GM12872 (cell line): Measurements from ENCODE around the gene KRT33A.

Source experiments
- TF ChIP-seq, protein P1 (sequence below): IDR thresholded peaks from 3 replicates; pipeline ENCODE4 v1.5.1; 2011; ENCODE audit warnings: low read depth, mild to moderate bottlenecking, low read length, moderate library complexity; ENCODE audit not compliant: insufficient read depth

KRT33A gene

DNA sequence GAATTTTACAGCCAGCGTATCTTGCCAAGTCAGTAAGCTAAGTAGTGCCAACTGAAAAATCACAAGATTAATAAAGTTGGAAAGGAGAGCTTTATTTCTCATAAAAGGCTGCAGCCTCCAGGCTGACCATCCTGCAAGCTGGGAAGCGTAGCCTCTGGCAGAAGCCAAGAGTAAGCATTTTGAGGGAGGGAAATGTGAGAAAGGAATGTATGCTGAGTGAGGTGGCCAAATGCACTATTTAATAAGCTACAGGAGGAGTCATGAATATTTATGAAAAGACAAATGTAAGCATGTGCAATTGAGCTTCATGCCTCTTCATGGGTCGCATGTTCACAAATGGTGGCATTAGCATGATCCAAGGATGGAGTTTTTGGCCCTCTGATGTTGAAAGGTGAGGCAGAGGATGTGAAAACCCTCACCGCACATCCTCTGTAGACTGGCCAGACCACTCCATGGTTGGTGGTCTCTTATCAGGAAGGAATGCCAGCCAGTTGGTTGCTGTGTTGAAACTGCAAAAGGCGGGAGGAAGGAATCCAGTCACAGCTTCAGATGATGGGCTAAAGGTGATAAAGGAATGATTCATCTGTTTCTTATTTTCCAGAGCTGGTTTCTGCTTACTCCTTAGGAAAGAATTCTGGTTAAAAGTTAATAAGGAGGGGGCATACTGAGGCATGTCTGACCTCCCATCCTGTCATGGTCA lies 9.8 kb upstream of the KRT33A start:
- TF ChIP-seq, protein P1, sequence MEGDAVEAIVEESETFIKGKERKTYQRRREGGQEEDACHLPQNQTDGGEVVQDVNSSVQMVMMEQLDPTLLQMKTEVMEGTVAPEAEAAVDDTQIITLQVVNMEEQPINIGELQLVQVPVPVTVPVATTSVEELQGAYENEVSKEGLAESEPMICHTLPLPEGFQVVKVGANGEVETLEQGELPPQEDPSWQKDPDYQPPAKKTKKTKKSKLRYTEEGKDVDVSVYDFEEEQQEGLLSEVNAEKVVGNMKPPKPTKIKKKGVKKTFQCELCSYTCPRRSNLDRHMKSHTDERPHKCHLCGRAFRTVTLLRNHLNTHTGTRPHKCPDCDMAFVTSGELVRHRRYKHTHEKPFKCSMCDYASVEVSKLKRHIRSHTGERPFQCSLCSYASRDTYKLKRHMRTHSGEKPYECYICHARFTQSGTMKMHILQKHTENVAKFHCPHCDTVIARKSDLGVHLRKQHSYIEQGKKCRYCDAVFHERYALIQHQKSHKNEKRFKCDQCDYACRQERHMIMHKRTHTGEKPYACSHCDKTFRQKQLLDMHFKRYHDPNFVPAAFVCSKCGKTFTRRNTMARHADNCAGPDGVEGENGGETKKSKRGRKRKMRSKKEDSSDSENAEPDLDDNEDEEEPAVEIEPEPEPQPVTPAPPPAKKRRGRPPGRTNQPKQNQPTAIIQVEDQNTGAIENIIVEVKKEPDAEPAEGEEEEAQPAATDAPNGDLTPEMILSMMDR, result no peak

DNA sequence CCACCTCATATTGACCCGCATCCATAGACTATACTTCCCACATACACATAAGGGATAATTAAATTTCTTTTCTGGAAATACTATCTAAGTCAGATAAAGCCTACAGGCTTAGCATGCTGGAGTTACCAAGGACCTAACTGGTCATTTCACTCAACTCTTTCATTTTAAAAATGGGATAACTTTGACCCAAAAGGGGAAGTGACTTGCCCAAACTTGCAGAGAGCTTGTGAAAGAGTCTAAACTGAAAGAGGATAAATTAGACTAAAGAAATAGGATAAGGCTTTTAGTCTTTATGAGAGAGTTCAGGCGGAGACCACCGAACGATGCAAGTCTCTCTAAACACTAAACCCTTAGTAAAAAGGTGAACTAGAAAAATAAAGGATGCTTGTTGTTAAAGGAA lies 3.9 kb upstream of the KRT33A start:
- TF ChIP-seq, protein P1, result no peak

DNA sequence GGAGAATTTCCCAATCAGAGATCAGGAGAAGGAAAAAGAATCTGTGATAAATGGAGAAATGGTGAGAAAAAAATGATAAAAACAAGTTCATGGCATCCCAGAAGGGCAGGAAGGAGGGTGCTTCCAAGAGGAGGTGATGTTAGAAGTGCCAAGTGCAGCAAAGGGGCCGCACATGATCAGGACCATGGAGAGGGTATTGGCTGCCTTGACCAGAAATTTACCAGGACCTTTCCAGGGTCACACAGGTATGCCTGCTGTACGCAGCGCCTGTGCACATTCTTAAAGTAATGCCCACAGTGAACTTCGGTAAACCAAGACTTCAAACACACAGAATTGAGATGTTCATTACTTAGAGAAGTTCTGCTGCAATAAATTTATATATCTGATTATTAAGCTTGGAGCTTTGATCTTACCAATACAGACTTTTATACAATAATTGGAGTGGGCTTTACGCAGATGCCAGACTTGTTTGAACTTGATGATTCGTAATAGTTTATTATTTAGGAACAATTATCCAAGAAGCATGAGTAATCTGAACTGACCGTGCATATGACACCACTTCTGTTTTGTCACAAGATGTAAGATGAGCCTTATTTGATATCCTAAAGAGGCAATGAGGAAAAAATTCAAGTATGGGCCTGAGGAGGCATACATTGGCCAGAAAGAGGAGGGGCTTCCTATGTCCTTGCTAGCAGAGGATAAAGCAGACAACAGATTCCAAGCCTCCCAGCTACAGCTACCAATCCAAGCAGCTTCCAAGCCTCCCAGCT lies 2.2 kb upstream of the KRT33A start:
- TF ChIP-seq, protein P1, result no peak

DNA sequence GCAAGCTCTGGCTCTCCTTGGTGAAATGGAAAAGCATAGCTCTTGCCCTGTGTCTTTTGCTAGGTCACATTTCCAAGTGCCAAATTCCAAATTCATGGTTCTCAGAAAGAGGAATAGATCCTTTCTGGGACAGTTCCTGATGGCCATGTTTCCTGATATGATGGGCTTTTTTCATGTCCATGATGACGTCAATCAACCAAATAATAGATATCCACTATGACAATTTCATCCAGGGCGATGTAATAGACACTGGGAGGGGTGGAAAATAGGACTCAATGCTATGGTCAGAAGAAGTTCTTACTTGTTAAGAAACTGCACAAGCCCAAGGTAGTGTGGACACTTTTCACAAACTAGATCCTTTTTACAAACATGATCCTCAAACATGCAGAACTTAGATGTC lies 549 bp upstream of the KRT33A start:
- TF ChIP-seq, protein P1, result no peak

DNA sequence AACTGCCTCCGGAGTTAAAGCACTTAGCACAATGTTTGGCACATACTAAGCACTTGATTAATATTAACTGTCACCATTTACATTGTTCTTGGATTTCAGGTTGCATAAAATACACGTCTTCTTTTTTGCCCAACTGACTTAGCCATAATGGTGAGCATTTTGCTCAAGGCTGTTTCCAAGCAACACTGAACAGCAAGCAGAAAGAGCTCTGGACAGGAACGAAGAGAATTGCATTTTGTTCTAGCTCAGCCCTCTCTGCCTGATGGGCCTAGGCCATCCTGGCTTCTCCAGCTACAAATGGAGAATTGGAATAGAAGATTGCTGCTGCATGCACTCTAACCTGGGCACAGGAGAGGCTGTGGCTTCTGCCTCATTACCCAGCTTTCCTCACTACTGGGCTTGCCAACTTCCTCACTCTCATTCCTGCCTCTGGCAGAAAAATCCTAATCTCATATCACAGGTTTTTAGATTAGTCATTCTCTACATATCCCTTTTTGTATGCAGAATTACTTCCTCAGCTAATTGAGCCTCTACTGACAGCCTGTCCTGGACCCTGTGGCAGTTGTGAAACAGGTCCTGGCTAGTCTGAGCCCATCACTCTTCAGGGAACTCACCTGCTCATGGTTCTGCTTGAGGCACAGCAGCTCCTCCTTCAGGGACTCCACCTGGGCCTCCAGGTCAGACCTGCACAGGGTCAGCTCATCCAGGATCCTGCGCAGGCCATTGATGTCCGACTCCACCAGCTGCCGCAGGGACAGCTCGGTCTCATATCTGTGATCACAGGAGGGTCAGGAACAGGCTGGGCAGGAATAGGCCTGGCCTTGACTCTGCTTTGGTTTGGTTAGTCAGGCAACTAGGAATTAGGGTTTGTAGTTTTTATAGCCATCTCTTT lies 2.5 kb downstream of the KRT33A start:
- TF ChIP-seq, protein P1, result no peak

DNA sequence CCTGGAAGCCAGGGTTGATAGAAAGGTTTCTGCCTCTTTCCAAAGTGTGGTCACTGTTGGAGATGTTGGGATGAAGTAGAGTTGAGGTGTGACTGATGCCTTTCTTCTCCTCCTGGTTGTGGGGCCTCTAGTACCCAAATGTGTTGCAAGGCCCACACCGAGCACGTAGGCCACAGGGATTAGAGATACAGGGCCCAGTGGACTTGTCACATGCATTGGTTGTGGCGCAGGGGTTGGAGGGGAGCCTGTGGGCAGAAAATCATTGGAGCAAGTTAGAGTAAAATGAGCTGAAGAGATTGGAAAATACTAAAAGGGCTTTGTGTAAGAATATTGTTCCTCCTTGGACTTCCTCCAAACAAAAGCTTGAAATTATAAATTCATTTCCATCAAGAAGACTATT lies 4.6 kb downstream of the KRT33A start:
- TF ChIP-seq, protein P1, result no peak

DNA sequence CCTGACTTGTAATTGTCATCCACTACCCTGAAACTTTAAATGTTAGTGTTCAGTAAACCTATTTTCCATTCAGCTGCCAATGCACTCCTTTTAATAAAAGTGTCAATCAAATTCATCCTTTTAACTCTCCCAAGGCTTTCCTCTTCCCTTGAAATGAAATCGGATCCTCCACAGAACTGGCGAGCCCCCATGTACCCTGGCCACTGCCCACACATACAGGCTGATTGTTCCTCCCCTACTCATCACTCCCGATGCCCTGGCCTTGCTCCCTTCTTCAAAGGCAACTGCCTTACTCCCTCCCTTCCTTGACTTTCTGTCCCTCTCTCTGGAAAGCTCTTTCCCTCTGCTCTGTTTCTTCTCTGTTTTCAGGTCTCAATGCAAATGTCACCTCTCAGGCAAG lies 7.6 kb downstream of the KRT33A start:
- TF ChIP-seq, protein P1, result no peak
